Measurements from ENCODE around the gene CENPK. TPM values are rescaled to one million over a fixed set of nuclear protein-coding genes. Genes with fewer than 3 reads are reported as not detected.
A peak's percentile ranks its signal among the peaks of the same experiment; 100 is the strongest.

Gene CENPK
- polyA plus RNA-seq, 1 donor from 2014 or later = 5.6 TPM

DNA sequence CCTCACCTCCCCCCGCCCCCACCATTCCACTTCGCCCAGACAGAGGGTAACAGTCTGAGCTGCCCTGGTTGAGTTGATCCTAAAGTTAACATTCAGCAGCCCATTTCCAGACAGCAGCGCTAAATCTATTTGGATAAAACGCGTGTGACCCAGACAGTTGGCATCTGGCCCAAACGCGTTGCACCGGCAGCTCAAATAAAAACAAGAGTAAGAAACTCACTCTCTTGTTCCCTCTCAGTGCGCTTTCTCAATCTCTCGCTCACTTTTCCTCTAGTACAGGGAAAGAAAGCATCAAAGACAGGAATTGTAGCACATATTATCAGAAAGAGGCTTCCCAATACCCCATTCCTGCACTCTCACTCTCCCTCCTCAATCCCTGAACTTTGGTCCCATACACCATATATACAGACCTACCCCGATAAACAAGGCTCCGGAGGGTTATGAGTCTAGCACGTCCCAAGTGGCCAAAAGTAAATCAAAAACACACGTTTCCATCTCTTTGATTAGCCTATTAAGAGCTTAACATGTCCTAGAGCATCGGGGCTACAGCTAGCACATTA is 82.6 kb downstream of the CENPK start:
- Histone ChIP-seq H3K9me3 (ENCODE audit: low read length) (no peaks in the 10 kb centered on the region), H3K27ac (ENCODE audit: low read length) (no peak overlapping the region), H2AFZ (ENCODE audit: low read depth, low read length) (no peak overlapping the region), H4K20me1 (ENCODE audit: insufficient read depth) (no peaks in the 10 kb centered on the region), H3K36me3 (ENCODE audit: insufficient read depth, low read length) (no peaks in the 10 kb centered on the region), H3K9ac (ENCODE audit: low read length) (no peak overlapping the region), H3K9me2 (ENCODE audit: insufficient read depth, low read length) (no peaks in the 10 kb centered on the region), H3F3A (ENCODE audit: insufficient read depth, low read length, poor library complexity, severe bottlenecking) (no peaks in the 10 kb centered on the region), H3K4me2 (ENCODE audit: low read length) (no peak overlapping the region), H3K79me2 (replicated peaks; ENCODE audit: insufficient read depth, low read length) (peaks cover 4% of the 10 kb centered on the region), H3K27me3 (ENCODE audit: insufficient read depth, low read depth, low read length) (peaks cover 3% of the 10 kb centered on the region), H3K4me3 (ENCODE audit: low read length) (peak overlapping the region; percentile 39)
- TF ChIP-seq EP300 (conservative IDR thresholded peaks at IDR 0.05; ENCODE audit: poor library complexity, severe bottlenecking) = no peak
- no peak for TF ChIP-seq TAF1 (IDR thresholded peaks at IDR 0.05; ENCODE audit: low read depth)
- TF ChIP-seq CTCF (IDR thresholded peaks at IDR 0.05; ENCODE audit: poor library complexity, severe bottlenecking) = no peak
- TF ChIP-seq MXI1 (conservative IDR thresholded peaks at IDR 0.05; ENCODE audit: poor library complexity, severe bottlenecking) = no peak
- TF ChIP-seq POLR2AphosphoS5 (IDR thresholded peaks at IDR 0.05) = no peak
- TF ChIP-seq EZH2 (IDR thresholded peaks at IDR 0.05; ENCODE audit: borderline replicate concordance, insufficient read depth, low read length, poor library complexity, severe bottlenecking) = no peak
- TF ChIP-seq RAD21 (conservative IDR thresholded peaks at IDR 0.05) = no peak
- no peak for TF ChIP-seq REST (IDR thresholded peaks at IDR 0.05; ENCODE audit: borderline replicate concordance)
- no peak for TF ChIP-seq SMC3 (conservative IDR thresholded peaks at IDR 0.05; ENCODE audit: poor library complexity)

DNA sequence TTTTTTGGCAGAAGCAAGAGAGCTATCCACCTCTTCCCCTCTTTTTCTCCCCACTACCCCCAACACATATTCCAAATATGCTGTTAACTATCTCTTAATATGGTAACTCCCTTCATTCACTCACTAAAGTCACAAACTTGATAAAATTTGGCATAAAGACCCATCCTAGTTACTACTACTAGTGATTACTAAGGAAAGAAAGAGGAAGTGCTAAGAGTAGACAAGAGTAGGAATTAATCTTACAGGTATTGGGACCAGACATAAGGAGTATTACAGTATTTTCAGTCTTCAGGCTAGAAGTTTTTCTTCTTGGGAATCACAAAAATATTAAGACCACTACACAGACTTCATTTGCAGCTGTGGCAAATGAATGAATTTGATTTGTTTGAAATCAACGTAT is 83.4 kb downstream of the CENPK start:
- H3K36me3 ChIP-seq (ENCODE audit: insufficient read depth, low read length) = no peaks in the 10 kb centered on the region
- H3K79me2 ChIP-seq (replicated peaks; ENCODE audit: insufficient read depth, low read length) = peaks cover 4% of the 10 kb centered on the region
- no peak for TF ChIP-seq REST (IDR thresholded peaks at IDR 0.05; ENCODE audit: borderline replicate concordance)
- TF ChIP-seq MXI1 (conservative IDR thresholded peaks at IDR 0.05; ENCODE audit: poor library complexity, severe bottlenecking) = no peak
- TF ChIP-seq EZH2 (IDR thresholded peaks at IDR 0.05; ENCODE audit: borderline replicate concordance, insufficient read depth, low read length, poor library complexity, severe bottlenecking) = no peak
- no peak for TF ChIP-seq RAD21 (conservative IDR thresholded peaks at IDR 0.05)
- TF ChIP-seq POLR2AphosphoS5 (IDR thresholded peaks at IDR 0.05) = no peak
- TF ChIP-seq EP300 (conservative IDR thresholded peaks at IDR 0.05; ENCODE audit: poor library complexity, severe bottlenecking) = no peak
- TF ChIP-seq SMC3 (conservative IDR thresholded peaks at IDR 0.05; ENCODE audit: poor library complexity) = no peak
- TF ChIP-seq TAF1 (IDR thresholded peaks at IDR 0.05; ENCODE audit: low read depth) = no peak
- TF ChIP-seq CTCF (IDR thresholded peaks at IDR 0.05; ENCODE audit: poor library complexity, severe bottlenecking) = no peak
- H3K4me2 ChIP-seq (ENCODE audit: low read length) = no peak overlapping the region
- H3K27ac ChIP-seq (ENCODE audit: low read length) = no peak overlapping the region
- H2AFZ ChIP-seq (ENCODE audit: low read depth, low read length) = no peak overlapping the region
- H3F3A ChIP-seq (ENCODE audit: insufficient read depth, low read length, poor library complexity, severe bottlenecking) = no peaks in the 10 kb centered on the region
- peaks cover 3% of the 10 kb centered on the region for H3K27me3 ChIP-seq (ENCODE audit: insufficient read depth, low read depth, low read length)
- no peak overlapping the region for H3K4me3 ChIP-seq (ENCODE audit: low read length)
- H4K20me1 ChIP-seq (ENCODE audit: insufficient read depth) = no peaks in the 10 kb centered on the region
- H3K9ac ChIP-seq (ENCODE audit: low read length) = no peak overlapping the region
- no peaks in the 10 kb centered on the region for H3K9me3 ChIP-seq (ENCODE audit: low read length)
- no peaks in the 10 kb centered on the region for H3K9me2 ChIP-seq (ENCODE audit: insufficient read depth, low read length)
